GM21717 (cell line): Measurements from ENCODE around the gene SHROOM3.

Experiments used
- ATAC-seq: cut with Tn5 transposase; IDR thresholded peaks from one replicate; pipeline ENCODE4 v1.9.1; 2021; ENCODE audit warnings: mild to moderate bottlenecking, moderate library complexity; ENCODE audit not compliant: unreplicated experiment

SHROOM3 gene

GRCh38 chr4:76535603-76536372 lies 100.8 kb downstream of the SHROOM3 start:
- ATAC-seq: no peak

GRCh38 chr4:76536373-76536689 lies 101.3 kb downstream of the SHROOM3 start:
- ATAC-seq: no peak

GRCh38 chr4:76538296-76538695 lies 103.3 kb downstream of the SHROOM3 start:
- no peak for ATAC-seq

GRCh38 chr4:76539979-76540378 lies 105.0 kb downstream of the SHROOM3 start:
- no peak for ATAC-seq

- no peak for ATAC-seq
Observed at GRCh38 chr4:76540486-76540885, 105.5 kb downstream of the SHROOM3 start.

GRCh38 chr4:76543378-76543777 lies 108.3 kb downstream of the SHROOM3 start:
- no peak for ATAC-seq

GRCh38 chr4:76544725-76545124 lies 109.7 kb downstream of the SHROOM3 start:
- no peak for ATAC-seq

GRCh38 chr4:76545226-76545884 lies 110.3 kb downstream of the SHROOM3 start:
- ATAC-seq: no peak

GRCh38 chr4:76546327-76546726 lies 111.3 kb downstream of the SHROOM3 start:
- ATAC-seq: no peak

- no peak for ATAC-seq
Observed at GRCh38 chr4:76546759-76547742, 112.0 kb downstream of the SHROOM3 start.

- ATAC-seq: no peak
Observed at GRCh38 chr4:76548704-76549103, 113.7 kb downstream of the SHROOM3 start.

GRCh38 chr4:76549765-76550164 lies 114.7 kb downstream of the SHROOM3 start:
- no peak for ATAC-seq

- no peak for ATAC-seq
Observed at GRCh38 chr4:76550966-76551780, 116.1 kb downstream of the SHROOM3 start.

- ATAC-seq: no peak
Observed at GRCh38 chr4:76554630-76555029, 119.6 kb downstream of the SHROOM3 start.

GRCh38 chr4:76556452-76556851 lies 121.4 kb downstream of the SHROOM3 start:
- ATAC-seq: no peak

GRCh38 chr4:76558396-76559235 lies 123.6 kb downstream of the SHROOM3 start:
- no peak for ATAC-seq

- ATAC-seq: no peak
Observed at GRCh38 chr4:76559236-76560071, 124.4 kb downstream of the SHROOM3 start.

GRCh38 chr4:76562161-76562560 lies 127.1 kb downstream of the SHROOM3 start:
- ATAC-seq: no peak
